ENCODE results near the gene MRPL14. TPM values are rescaled to one million over a fixed set of nuclear protein-coding genes. Genes with fewer than 3 reads are reported as not detected.

Gene MRPL14
- total RNA-seq, 1 donor from 2014 or later: 65.5 TPM

DNA sequence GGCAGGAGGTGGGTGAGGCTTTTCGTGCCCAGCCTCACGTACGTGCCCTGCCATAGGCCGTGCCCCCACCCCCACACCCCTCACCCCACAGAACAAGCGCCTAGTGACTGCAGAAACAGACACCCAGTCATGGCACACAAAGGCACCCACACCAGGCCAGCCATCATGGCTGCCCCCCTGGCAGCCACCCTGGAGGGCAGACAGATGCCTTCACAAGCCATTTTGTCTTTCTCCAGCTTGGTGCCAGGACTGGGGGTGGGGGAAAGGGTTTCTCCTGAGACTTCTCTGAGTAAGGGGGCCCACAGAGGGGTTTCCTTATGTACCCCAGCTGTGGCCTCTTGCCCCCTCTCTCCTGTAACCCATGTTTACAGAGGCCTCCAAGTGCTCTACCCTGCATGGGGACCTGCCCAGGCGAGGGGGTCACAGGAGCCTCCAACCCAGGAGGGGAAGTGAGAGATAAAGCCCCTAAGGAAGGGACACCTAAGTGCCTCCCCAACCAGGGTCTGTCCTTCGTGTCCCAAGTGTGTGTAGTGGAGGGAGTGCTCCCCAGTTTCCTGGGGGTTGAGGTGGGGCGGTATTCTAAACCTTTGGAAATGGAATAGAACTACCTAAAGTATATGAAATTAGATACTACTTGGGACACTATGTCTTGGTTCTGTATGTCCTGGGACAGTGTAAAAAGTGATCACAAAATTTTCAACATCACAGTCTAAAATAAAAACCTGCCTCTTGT lies 49.9 kb downstream of the MRPL14 start:
- Mint-ChIP-seq H3K4me1 (peaks cover 21% of the 10 kb centered on the region), H3K36me3 (ENCODE audit: low read depth) (no peaks in the 10 kb centered on the region), H3K9me3 (no peaks in the 10 kb centered on the region), H3K27ac (ENCODE audit: unreplicated experiment) (no peak overlapping the region), H3K4me3 (no peak overlapping the region), H3K27me3 (ENCODE audit: low read depth) (peaks cover 14% of the 10 kb centered on the region)
- DNase-seq (ENCODE audit: low read depth, low spot score): no peak
- TF ChIP-seq, protein P1, sequence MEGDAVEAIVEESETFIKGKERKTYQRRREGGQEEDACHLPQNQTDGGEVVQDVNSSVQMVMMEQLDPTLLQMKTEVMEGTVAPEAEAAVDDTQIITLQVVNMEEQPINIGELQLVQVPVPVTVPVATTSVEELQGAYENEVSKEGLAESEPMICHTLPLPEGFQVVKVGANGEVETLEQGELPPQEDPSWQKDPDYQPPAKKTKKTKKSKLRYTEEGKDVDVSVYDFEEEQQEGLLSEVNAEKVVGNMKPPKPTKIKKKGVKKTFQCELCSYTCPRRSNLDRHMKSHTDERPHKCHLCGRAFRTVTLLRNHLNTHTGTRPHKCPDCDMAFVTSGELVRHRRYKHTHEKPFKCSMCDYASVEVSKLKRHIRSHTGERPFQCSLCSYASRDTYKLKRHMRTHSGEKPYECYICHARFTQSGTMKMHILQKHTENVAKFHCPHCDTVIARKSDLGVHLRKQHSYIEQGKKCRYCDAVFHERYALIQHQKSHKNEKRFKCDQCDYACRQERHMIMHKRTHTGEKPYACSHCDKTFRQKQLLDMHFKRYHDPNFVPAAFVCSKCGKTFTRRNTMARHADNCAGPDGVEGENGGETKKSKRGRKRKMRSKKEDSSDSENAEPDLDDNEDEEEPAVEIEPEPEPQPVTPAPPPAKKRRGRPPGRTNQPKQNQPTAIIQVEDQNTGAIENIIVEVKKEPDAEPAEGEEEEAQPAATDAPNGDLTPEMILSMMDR (conservative IDR thresholded peaks at IDR 0.05): no peak

DNA sequence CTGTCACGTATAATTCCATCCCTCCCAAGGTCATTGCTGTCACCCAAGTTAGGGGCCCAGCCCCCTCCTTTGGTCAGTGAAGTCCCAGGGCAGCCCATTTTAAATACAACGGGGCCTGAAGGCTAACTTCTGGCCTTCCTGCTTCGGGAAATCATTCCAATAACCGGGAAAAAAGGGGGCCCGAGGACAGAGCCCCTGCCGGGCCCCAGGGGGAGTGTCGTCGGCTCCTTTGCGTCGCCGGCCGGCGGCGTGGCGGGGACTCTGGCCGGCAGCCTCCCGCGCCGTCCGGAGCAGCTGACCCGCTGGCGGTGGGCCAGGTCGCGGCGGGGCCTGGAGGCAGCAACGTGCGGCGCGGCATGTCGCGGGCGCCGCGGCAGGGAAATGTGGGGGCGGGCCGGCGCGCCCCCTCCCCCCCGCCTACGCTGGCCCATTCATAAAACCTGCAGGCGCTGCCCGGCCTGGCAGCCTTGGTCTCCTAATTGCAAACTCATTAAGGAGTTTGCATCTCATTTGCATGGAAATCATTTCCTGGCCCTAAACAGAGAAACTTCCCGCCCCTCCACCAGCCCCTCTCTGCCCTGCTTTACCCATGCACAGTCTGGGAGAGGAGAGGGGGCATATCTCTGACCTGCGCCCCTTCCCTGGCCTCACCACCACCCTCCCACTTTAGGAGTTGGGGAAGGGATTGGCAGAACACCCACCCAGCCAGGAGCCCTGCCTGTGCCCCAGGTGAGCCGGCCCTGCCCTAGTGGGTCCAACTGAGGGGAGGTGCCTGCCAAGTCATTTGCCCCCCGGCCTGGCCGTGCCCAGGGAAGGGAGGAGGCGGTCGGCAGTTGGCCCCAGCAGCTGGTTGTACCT lies 50.7 kb downstream of the MRPL14 start:
- DNase-seq (ENCODE audit: low read depth, low spot score): peak; percentile 25
- Mint-ChIP-seq H3K4me1 (peaks cover 21% of the 10 kb centered on the region), H3K27me3 (ENCODE audit: low read depth) (peaks cover 14% of the 10 kb centered on the region), H3K27ac (ENCODE audit: unreplicated experiment) (no peak overlapping the region), H3K36me3 (ENCODE audit: low read depth) (no peaks in the 10 kb centered on the region), H3K4me3 (no peak overlapping the region), H3K9me3 (no peaks in the 10 kb centered on the region)
- TF ChIP-seq, protein P1 (conservative IDR thresholded peaks at IDR 0.05): no peak

GRCh38 chr6:44075647-44076355 lies 51.5 kb downstream of the MRPL14 start:
- H3K27ac Mint-ChIP-seq (ENCODE audit: unreplicated experiment): no peak overlapping the region
- H3K4me3 Mint-ChIP-seq: no peak overlapping the region
- TF ChIP-seq, protein P1 (conservative IDR thresholded peaks at IDR 0.05): no peak
- no peak for DNase-seq (ENCODE audit: low read depth, low spot score)
- H3K9me3 Mint-ChIP-seq: no peaks in the 10 kb centered on the region
- H3K36me3 Mint-ChIP-seq (ENCODE audit: low read depth): no peaks in the 10 kb centered on the region
- H3K4me1 Mint-ChIP-seq: peaks cover 21% of the 10 kb centered on the region
- peaks cover 14% of the 10 kb centered on the region for H3K27me3 Mint-ChIP-seq (ENCODE audit: low read depth)

DNA sequence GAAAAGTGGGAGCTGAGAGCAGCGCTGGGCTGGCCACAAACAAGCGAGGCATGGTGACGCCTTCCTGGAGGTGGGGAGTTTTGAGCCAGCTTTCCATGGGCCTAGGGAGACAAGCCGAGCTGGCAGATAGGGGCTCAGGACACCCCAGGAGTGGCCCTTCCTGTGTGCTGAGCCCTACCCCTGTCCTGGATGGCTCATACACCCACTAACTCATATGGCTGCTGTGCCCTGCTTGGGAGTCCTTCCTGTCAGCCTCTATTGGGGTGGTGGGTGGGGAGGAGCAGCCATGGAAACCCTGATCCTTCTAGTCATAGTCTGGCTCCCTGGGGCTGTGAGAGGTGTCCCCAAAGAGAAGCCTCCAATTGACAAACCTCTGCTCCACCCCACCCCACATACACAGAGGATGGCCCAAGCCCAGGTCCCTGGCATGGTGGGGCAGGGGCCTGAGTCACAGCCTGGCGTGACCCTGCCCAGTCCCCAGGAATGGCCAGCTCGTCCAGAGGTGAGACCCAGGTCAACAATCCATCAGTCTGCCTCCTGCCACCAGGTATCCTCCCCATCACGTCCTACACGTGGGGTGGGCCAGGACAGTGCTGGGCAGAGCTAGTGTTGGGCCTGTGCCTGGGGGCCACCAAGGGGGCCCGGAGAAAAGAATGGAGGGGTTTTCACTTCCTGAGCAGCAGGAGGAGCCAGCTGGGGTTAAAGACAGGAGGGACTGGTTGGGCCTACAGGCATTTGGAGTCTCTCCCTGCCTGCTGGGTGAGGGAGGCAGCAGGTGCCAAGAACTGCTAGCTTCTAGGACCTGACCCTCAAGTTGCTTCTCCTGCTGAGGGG lies 52.2 kb downstream of the MRPL14 start:
- Mint-ChIP-seq H3K27me3 (ENCODE audit: low read depth) (peaks cover 14% of the 10 kb centered on the region), H3K27ac (ENCODE audit: unreplicated experiment) (no peak overlapping the region), H3K4me1 (peaks cover 21% of the 10 kb centered on the region), H3K4me3 (peak overlapping the region; percentile 80), H3K36me3 (ENCODE audit: low read depth) (no peaks in the 10 kb centered on the region), H3K9me3 (no peaks in the 10 kb centered on the region)
- DNase-seq (ENCODE audit: low read depth, low spot score): no peak
- TF ChIP-seq, protein P1 (conservative IDR thresholded peaks at IDR 0.05): no peak

DNA sequence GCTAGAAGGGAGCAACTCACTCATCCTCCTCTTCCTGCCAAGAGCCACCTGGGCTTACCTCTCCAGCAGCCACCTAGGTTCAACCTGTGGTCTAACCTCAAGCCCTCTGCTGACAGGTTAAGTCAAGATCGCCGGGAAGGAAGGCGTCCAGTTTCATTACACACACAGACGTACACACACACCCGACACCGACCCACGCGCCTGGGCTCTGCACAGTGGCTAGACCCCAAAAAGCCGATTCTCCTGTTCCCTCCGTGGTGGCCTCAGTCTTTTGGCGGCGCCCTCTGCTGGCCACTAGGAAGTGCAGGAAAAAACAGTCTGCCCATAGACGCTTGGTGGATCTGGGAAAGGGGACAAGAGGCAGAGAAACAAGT lies 52.8 kb downstream of the MRPL14 start:
- DNase-seq (ENCODE audit: low read depth, low spot score): peak; percentile 60
- Mint-ChIP-seq H3K9me3 (no peaks in the 10 kb centered on the region), H3K36me3 (ENCODE audit: low read depth) (no peaks in the 10 kb centered on the region), H3K4me3 (peak overlapping the region; percentile 80), H3K27ac (ENCODE audit: unreplicated experiment) (no peak overlapping the region), H3K4me1 (peaks cover 21% of the 10 kb centered on the region), H3K27me3 (ENCODE audit: low read depth) (peaks cover 14% of the 10 kb centered on the region)
- TF ChIP-seq, protein P1 (conservative IDR thresholded peaks at IDR 0.05): peak; percentile 89
